GM12864 (cell line): ENCODE results near the gene LMCD1.

Source experiments
- DNase-seq: peaks from one replicate; pipeline ENCODE4 v3.0.0-alpha.2; 2011; ENCODE audit warnings: low read depth
- H3K4me3 ChIP-seq: 2 replicates; pipeline ENCODE4 v1.5.1; 2011; ENCODE audit warnings: mild to moderate bottlenecking, low read depth, low read length, control low read depth
- CTCF ChIP-seq: IDR thresholded peaks from 2 replicates; pipeline ENCODE4 v1.5.1; 2011; ENCODE audit warnings: low read depth, mild to moderate bottlenecking, moderate library complexity, low read length, control low read depth, inconsistent platforms; ENCODE audit errors: missing control alignments

The LMCD1 gene

GRCh38 chr3:8503871-8504610, 2.4 kb downstream of the LMCD1 start:
- H3K4me3 ChIP-seq = no peak overlapping the region; the same call in 1 of the 2 replicates
- no peak for TF ChIP-seq CTCF
- DNase-seq = no peak

- DNase-seq = no peak
- TF ChIP-seq CTCF = no peak
Observed at GRCh38 chr3:8504611-8504973, 3.0 kb downstream of the LMCD1 start.

GRCh38 chr3:8505621-8506020, 4.0 kb downstream of the LMCD1 start:
- no peak overlapping the region for H3K4me3 ChIP-seq
- no peak for DNase-seq
- no peak for TF ChIP-seq CTCF

More at GRCh38 chr3:8504611-8504973, 3.0 kb downstream of the LMCD1 start:
- no peak overlapping the region for H3K4me3 ChIP-seq

GRCh38 chr3:8506571-8507061, 5.0 kb downstream of the LMCD1 start:
- no peak overlapping the region for H3K4me3 ChIP-seq
- TF ChIP-seq CTCF = no peak
- no peak for DNase-seq

GRCh38 chr3:8507496-8507895, 5.9 kb downstream of the LMCD1 start:
- H3K4me3 ChIP-seq = no peak overlapping the region
- no peak for TF ChIP-seq CTCF
- no peak for DNase-seq

- H3K4me3 ChIP-seq = no peak overlapping the region
- DNase-seq = no peak
- TF ChIP-seq CTCF = no peak
Observed at GRCh38 chr3:8509961-8510360, 8.3 kb downstream of the LMCD1 start.

GRCh38 chr3:8512234-8512633, 10.6 kb downstream of the LMCD1 start:
- no peak for DNase-seq
- no peak overlapping the region for H3K4me3 ChIP-seq
- TF ChIP-seq CTCF = no peak
